GM19467 (cell line): ENCODE data around the gene ABLIM2.

Experiments used
- ATAC-seq: cut with Tn5 transposase; IDR thresholded peaks from one replicate; pipeline ENCODE4 v1.9.1; 2021; ENCODE audit warnings: mild to moderate bottlenecking, moderate library complexity; ENCODE audit not compliant: unreplicated experiment

The ABLIM2 gene

DNA sequence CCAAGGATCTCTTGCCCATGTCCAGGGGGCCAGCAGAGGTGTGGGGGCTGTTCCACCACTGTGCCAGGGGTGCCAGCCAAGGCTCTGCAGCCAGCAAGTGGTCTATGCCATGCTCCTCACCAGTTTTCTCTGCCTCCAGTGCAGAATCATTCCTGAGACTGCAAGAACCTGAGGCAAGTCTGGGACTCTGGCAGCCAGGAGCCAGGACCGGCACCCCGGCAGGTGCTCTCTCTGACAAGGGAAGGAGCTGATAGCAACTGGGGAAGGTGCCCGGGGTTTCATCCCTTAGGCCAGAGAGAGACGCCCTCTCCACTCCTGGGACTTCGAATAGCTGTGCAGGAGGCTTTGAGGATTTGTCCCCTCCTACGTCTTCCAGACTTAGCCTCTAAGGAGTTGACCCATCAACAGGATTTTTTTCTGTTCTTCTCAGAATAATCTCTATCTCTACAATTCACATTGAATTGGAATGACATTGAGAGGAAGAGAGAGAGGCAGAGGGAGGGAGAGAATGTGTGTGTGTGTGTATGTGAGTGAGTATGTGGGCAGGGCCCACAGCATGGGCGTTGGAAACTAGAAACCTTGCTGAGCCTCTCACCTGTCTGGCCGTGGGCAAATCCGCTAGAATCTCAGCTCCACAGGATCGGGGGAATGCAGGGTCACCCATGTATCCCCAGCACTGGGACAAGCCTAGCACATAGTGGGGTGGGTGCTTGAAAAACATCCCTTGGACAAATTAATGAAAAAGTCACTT, 144.5 kb downstream of the ABLIM2 start:
- no peak for ATAC-seq

GRCh38 chr4:8012517-8012916, 146.1 kb downstream of the ABLIM2 start:
- ATAC-seq, result no peak

- ATAC-seq, result no peak
These were observed 148.0 kb downstream of the ABLIM2 start for GRCh38 chr4:8010618-8011017.

- ATAC-seq, result no peak
These were observed 148.7 kb downstream of the ABLIM2 start for GRCh38 chr4:8009710-8010511.

- no peak for ATAC-seq
These were observed 149.5 kb downstream of the ABLIM2 start for GRCh38 chr4:8009097-8009496.

GRCh38 chr4:8008391-8008790, 150.2 kb downstream of the ABLIM2 start:
- ATAC-seq, result no peak

DNA sequence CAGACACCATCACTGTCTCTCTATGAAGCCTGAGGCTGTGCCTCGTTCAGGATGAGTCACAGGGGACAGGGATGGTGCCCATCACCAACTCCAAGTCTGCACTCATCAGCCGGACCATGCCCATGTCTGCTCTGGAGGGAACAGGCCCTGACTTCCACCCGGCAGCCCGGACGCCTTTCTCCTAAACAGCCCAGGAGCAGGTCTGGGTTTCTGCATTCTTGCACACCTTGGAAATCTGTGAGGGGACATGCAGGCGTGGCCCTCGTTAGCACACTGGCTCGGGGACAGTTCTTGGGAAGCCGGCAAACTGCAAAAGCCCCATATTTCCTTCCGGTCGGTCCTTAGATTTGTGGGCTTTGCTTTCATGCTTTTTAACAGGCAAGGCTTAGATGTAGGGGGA, 151.0 kb downstream of the ABLIM2 start:
- ATAC-seq, result no peak

DNA sequence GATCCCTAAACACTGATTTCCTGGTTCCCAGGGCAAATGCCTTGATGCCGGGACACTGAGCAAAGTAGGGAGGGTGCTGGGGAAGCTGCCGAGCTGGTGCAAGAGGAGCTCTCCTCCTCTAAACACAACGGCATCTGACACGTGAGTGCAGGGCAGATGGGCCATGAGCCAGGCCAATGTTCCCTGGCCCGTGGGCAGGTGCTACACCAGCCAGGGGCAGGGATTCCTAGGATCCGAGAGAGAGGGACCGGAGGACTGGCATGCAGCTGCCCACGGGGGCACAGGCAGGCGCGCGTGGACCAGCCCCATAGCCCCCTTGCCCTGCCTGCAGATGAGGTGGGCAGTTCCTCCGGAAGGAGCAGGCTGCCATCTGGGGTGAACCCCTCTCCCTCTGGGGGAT, 152.1 kb downstream of the ABLIM2 start:
- ATAC-seq, result no peak

DNA sequence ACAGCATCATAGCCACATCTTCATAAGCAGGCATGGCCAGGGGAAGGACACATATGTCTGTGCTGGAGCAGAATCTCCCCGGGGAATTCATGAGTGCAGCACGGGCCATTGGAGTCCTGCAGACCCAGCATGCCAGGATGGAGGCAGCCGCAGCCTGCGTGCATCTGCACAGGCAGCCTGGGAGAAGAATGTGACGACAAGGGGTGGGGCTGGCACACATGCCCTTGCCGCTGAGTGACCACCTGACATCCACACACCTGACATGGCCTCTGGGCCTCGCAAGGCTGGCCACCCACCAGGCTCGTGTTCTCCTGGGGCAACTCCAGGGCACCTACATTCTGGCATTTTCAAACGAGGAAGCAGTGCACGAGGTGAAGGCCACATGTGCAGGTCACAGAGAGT, 152.8 kb downstream of the ABLIM2 start:
- no peak for ATAC-seq

GRCh38 chr4:8005033-8005808, 153.4 kb downstream of the ABLIM2 start:
- no peak for ATAC-seq

- no peak for ATAC-seq
These were observed 154.5 kb downstream of the ABLIM2 start for GRCh38 chr4:8004066-8004465.

- ATAC-seq, result no peak
These were observed 155.9 kb downstream of the ABLIM2 start for GRCh38 chr4:8002525-8003309.

DNA sequence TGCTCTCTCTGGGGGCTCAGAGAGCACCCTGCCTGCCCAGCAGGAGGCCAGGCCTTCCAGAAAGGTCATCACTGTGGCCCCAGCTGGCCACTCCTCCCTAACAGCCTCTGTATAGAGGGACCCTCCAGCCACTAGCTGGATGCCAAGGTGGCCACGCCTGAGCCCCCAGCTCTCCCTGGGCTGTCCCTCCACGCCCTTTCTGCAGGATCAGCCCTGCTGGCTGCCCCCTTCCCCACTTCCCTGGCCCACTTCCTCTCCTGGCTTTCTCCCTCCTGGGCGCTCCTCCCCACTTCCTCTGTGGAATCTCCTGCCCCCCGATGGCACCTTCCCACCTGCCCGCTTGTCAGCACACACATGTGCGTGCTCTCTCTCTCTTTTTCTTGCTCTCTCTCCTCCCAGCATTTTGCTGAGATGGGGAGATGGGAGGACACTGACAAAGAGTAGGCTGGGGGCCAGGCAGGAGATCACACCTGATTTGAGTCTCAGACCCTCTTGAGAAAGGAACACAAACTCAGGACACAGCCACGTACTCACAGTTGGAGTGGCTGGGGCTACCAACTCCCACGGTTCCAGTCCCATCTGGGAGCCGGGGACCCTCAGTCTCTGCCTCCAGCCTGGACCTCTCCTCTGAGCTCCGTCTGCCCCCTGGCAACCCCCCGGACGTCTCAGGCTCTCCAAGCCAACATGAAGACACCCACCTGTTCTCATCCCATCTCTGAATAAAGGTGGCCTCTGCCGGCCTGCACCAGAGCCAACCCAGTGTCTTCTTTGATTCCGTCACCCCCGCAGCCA, 156.9 kb downstream of the ABLIM2 start:
- no peak for ATAC-seq

DNA sequence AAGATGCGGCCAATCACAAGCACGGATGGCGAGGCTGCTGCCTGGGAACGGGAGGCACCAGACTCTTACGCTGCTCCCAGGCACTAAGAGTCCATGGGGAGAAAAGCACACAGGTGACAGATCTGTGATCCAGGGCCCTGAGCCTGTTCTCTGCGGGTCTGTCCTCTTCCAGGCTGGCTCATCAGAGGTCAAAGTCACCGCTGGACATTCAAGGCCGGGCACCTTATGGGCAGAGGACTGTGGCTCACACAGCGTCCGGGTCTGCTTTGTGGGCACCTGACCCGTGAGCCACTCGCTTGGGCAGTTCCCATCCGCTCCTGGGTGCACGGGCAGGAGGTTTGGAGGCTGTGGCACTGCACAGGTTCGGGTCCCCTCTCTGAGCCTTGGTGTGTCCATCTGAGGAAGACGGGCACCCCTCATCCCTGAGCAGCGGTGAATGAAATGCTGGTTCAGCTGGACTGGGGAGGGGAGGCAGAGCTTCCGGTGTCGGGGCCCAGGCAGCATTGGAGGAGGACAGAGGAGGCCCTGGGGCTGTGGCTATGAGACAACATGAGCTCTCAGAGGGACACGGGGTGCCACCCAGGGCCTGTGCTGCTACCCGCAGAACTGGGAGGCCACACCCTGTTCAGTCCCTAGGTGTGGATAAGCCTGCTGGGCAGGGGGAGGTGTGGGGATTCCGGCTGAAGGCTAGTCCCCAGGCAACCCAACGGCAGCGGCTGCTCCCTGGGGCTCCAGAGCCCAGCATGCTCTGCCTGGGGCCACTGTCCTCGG, 157.7 kb downstream of the ABLIM2 start:
- ATAC-seq, result no peak

DNA sequence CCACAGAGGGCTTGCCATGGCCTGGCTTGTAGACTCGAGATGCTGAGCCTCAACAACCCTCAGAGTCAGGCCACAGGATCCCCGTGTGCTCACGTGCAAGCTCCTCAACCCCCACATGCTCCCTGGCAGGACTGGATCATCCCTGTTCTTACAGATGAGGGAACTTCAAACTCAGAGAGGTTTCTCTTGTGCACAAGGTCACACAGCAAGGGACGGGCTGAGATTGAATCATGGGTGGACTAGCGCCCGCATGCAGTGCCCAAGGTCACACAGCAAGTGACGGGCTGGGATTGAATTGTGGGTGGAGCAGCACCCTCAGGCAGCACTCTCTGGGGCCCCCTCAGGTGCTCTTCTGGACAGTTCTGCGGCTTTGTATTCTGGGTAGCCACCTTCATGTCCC, 158.4 kb downstream of the ABLIM2 start:
- no peak for ATAC-seq

DNA sequence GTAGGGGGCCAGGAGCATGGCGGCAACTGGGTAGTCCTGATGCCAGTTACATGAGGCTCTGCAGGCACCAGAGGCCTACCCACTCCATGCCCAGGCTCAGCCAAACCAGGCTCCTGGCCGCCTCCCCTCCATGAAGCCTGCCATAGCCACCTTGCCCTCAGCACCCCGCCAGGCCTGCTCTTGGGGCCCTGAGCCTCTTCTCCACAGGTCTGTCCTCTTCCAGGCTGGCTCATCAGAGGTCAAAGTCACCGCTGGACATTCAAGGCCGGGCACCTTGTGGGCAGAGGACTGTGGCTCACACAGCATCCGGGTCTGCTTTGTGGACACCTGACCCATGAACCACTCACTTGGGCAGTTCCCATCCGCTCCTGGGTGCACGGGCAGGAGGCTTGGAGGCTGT, 158.9 kb downstream of the ABLIM2 start:
- ATAC-seq, result no peak

GRCh38 chr4:7999279-7999678, 159.3 kb downstream of the ABLIM2 start:
- no peak for ATAC-seq

DNA sequence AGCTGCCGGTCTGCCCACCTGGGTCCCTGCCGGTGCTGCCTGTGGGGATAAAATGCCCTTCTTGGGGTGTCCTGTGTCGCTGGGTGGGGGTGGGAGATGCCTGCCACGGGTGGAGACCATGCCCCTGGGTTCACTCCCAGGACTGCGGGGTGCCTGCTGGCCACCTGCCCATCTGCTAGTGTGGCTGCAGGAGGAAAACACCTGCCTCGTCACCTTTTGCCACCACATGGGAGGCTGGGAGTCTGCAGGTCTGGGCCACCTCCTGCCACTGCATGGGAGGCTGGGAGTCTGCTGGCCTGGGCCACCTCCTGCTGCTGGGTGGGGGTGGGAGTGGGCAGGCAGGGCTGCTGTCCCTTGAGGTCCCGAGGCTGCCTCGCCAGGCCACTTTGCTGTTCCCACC, 160.2 kb downstream of the ABLIM2 start:
- ATAC-seq, result no peak

- ATAC-seq, result no peak
These were observed 162.7 kb downstream of the ABLIM2 start for GRCh38 chr4:7995866-7996265.
